ENCODE results near the gene BMAL1. TPM values are rescaled to one million over a fixed set of nuclear protein-coding genes. Genes with fewer than 3 reads are reported as not detected.

Gene BMAL1
- total and polyA plus RNA-seq, 9 donors = 17.7 to 53.4 (median 24.8) TPM

DNA sequence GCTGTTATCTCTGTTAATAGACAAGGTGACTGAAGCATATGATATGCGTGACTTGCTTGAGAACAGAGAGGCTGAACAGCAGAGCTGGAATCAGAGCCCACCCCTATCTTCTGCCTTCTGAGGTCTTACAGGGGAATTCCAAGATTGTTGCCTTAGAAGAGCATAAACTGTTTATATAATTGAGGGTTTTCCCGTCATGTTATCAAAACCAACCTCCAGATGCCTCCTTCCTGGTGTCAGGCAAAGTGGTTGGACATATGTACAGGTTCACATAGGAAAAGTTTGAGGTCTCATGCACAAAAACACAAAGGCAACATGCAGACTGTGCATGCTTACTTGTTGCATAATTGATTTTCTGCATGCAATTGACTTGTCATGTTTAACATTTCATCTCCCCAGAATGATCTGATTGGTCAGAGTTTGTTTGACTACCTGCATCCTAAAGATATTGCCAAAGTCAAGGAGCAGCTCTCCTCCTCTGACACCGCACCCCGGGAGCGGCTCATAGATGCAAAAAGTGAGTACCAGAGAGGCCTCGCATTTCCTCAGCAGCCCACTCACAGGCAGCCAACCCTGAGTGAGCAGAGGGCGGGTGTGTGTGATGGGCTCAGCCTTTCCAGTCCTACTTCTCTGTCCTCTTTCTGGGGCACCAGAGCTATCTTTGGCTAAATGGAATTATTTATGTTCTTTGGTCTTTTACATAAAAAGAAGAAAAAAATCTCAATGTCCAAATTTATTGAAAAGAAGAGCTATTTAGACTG is 88.9 kb downstream of the BMAL1 start:
- H3K4me3 ChIP-seq = no peak overlapping the region
- intact Hi-C loops (cut with DNase I) = no loop called here
- TF ChIP-seq EP300 (IDR thresholded peaks at IDR 0.05) (no peak), POLR2A (IDR thresholded peaks at IDR 0.05) (no peak), CTCF (IDR thresholded peaks at IDR 0.05) (no peak)
- H3K4me1 ChIP-seq (ENCODE audit: insufficient read depth) = no peaks in the 10 kb centered on the region
- no peak for DNase-seq
- 88 to 90% (median 89%) methylated on average over 7 of the region's 7 CpGs for WGBS, 3 donors
- H3K9me3 ChIP-seq = no peaks in the 10 kb centered on the region
- no peaks in the 10 kb centered on the region for H3K27me3 ChIP-seq
- no peaks in the 10 kb centered on the region for H3K36me3 ChIP-seq
- no peak overlapping the region for H3K27ac ChIP-seq

- no peak for TF ChIP-seq EP300 (IDR thresholded peaks at IDR 0.05)
- Histone ChIP-seq H3K36me3 (no peaks in the 10 kb centered on the region), H3K4me1 (ENCODE audit: insufficient read depth) (no peaks in the 10 kb centered on the region), H3K9me3 (no peaks in the 10 kb centered on the region), H3K27ac (no peak overlapping the region), H3K27me3 (no peaks in the 10 kb centered on the region), H3K4me3 (no peak overlapping the region)
- WGBS, 3 donors = 87 to 94% (median 91%) methylated on average over 4 of the region's 4 CpGs
- no peak for DNase-seq
- intact Hi-C loops (cut with DNase I) = no loop called here
These were observed 89.5 kb downstream of the BMAL1 start for GRCh38 chr11:13367115-13367514.

DNA sequence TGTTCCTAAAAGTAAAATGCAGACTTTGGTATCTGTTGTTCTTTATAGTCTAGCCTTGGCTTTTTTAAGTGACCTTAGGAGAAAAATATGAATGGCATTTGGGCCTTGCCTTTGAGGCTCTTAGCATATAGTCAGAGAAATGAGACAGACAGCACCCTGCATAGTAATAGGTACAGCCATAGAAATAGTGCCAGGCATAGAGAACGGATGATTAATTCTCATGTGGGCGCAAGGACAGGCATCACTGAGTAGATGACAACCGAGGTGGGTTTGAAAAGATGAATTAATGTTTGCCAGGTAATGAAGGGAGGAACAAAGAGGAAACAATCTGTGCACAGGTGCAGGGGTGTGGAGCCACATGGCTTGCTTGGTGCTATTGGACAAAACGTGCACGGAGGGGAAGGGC is 90.5 kb downstream of the BMAL1 start:
- TF ChIP-seq POLR2A (IDR thresholded peaks at IDR 0.05) (no peak), EP300 (IDR thresholded peaks at IDR 0.05) (no peak), CTCF (IDR thresholded peaks at IDR 0.05) (no peak)
- Histone ChIP-seq H3K27me3 (no peaks in the 10 kb centered on the region), H3K27ac (no peak overlapping the region), H3K4me1 (ENCODE audit: insufficient read depth) (no peaks in the 10 kb centered on the region), H3K4me3 (no peak overlapping the region), H3K36me3 (no peaks in the 10 kb centered on the region), H3K9me3 (no peaks in the 10 kb centered on the region)
- DNase-seq = no peak
- intact Hi-C loops (cut with DNase I) = no loop called here
- 77 to 86% (median 79%) methylated on average over 5 of the region's 5 CpGs for WGBS, 3 donors

- H3K9me3 ChIP-seq = no peaks in the 10 kb centered on the region
- no peak overlapping the region for H3K27ac ChIP-seq
- 62 to 95% (median 90%) methylated on average over 2 of the region's 2 CpGs for WGBS, 3 donors
- DNase-seq = no peak
- H3K27me3 ChIP-seq = no peaks in the 10 kb centered on the region
- intact Hi-C loops (cut with DNase I) = no loop called here
- no peaks in the 10 kb centered on the region for H3K4me1 ChIP-seq (ENCODE audit: insufficient read depth)
- no peak overlapping the region for H3K4me3 ChIP-seq
- TF ChIP-seq POLR2A (IDR thresholded peaks at IDR 0.05) (no peak), EP300 (IDR thresholded peaks at IDR 0.05) (no peak), CTCF (IDR thresholded peaks at IDR 0.05) (no peak)
- H3K36me3 ChIP-seq = no peaks in the 10 kb centered on the region
These were observed 95.6 kb downstream of the BMAL1 start for GRCh38 chr11:13373216-13373615.

- DNase-seq = no peak
- Histone ChIP-seq H3K36me3 (no peaks in the 10 kb centered on the region), H3K4me3 (no peak overlapping the region), H3K27me3 (no peaks in the 10 kb centered on the region), H3K4me1 (ENCODE audit: insufficient read depth) (no peaks in the 10 kb centered on the region), H3K27ac (no peak overlapping the region), H3K9me3 (no peaks in the 10 kb centered on the region)
- TF ChIP-seq CTCF (IDR thresholded peaks at IDR 0.05) (no peak), EP300 (IDR thresholded peaks at IDR 0.05) (no peak), POLR2A (IDR thresholded peaks at IDR 0.05) (no peak)
- intact Hi-C loops (cut with DNase I) = no loop called here
These were observed 98.2 kb downstream of the BMAL1 start for GRCh38 chr11:13375798-13376197.
